Measurements from ENCODE around the gene EPHB1.

The EPHB1 gene

DNA sequence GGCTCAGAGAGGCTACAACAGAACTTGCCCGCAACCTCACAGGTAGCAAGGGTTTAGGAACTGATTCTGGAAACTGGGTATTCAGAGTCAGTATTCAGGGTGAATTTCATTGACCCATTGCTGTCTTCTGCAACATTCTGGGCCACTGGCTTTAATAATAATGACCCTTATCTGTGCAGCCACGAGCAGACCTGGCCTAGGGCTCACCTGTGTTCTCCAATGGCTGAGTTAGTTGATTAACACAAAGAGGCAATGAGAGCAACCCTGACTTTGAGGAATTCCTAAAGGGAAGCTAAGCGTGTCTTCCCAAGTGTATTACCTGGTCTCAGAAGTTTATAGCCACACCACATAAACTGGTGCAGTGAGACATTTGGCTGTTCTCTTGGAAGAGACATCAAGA is 289.9 kb downstream of the EPHB1 start:
- no peaks in the 10 kb centered on the region for H3K4me1 ChIP-seq (ENCODE audit: control insufficient read depth, insufficient read depth, low read length)
- H3K27me3 ChIP-seq (ENCODE audit: control insufficient read depth, insufficient read depth, low read length) = no peaks in the 10 kb centered on the region
- no peak overlapping the region for H3K9ac ChIP-seq (ENCODE audit: low read length)
- no peaks in the 10 kb centered on the region for H3K36me3 ChIP-seq (ENCODE audit: control insufficient read depth, insufficient read depth, low read length)
- no peak overlapping the region for H3K4me3 ChIP-seq (ENCODE audit: low read length)
- H3K27ac ChIP-seq (ENCODE audit: low read depth, low read length) = no peak overlapping the region

DNA sequence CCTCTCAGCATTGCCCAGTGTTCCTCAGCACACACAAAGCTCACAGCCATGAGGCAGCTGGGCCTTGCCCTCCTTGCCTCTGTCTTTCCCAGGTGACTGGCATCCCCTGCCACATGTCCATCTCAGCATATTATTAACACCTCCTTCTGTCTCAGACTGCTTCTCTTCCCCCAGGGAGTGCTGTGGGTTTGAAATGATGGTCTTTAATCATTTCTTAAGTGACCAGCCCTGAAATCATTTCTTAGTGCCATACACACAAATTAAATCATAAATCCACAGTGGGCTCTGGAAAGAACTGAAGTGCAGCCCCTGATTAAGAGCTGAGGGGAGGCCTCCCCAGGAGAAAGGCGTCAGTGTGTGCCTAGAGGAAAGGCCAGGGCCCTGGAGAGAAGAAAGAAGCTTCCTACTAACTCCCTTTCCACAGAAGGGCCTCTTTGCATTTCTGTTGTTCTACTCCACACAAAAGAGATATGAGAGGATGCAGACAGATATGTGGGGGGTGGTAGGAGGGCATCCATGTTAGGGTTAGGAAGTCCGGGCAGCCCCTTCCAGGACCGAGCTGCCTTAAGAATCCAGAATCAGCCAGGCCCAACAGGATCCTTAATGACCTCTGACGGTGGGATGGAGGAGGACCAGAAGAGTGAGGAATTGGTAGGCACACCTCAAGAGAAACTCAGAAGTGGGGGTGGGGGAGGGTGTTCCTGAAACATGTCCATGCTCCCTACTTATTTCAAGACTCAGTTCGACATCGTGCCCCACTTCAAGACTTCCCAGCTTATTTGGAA is 290.8 kb downstream of the EPHB1 start:
- Histone ChIP-seq H3K36me3 (ENCODE audit: control insufficient read depth, insufficient read depth, low read length) (no peaks in the 10 kb centered on the region), H3K27ac (ENCODE audit: low read depth, low read length) (no peak overlapping the region), H3K27me3 (ENCODE audit: control insufficient read depth, insufficient read depth, low read length) (no peaks in the 10 kb centered on the region), H3K4me1 (ENCODE audit: control insufficient read depth, insufficient read depth, low read length) (no peaks in the 10 kb centered on the region), H3K9ac (ENCODE audit: low read length) (no peak overlapping the region), H3K4me3 (ENCODE audit: low read length) (no peak overlapping the region)

DNA sequence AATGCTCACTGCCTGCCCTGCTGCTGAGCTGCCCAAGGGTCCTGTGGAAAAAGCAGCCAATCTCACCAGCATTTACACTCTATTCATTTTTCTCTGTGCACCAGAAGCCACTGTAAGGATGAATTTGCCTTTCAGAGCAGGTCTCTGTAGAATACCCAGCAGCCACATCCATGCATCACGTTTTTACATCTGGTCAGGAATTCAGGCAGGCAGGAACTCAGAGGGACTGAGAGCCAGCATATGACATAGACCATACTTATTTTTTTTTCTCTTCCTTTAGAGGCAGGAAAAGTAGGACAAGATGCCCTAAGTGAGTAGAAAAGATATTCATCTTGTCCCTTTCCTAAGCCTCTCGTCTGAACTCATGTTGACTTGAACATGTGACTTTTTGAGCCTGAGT is 292.7 kb downstream of the EPHB1 start:
- no peaks in the 10 kb centered on the region for H3K27me3 ChIP-seq (ENCODE audit: control insufficient read depth, insufficient read depth, low read length)
- no peak overlapping the region for H3K27ac ChIP-seq (ENCODE audit: low read depth, low read length)
- no peak overlapping the region for H3K4me3 ChIP-seq (ENCODE audit: low read length)
- no peaks in the 10 kb centered on the region for H3K36me3 ChIP-seq (ENCODE audit: control insufficient read depth, insufficient read depth, low read length)
- H3K9ac ChIP-seq (ENCODE audit: low read length) = no peak overlapping the region
- H3K4me1 ChIP-seq (ENCODE audit: control insufficient read depth, insufficient read depth, low read length) = no peaks in the 10 kb centered on the region

DNA sequence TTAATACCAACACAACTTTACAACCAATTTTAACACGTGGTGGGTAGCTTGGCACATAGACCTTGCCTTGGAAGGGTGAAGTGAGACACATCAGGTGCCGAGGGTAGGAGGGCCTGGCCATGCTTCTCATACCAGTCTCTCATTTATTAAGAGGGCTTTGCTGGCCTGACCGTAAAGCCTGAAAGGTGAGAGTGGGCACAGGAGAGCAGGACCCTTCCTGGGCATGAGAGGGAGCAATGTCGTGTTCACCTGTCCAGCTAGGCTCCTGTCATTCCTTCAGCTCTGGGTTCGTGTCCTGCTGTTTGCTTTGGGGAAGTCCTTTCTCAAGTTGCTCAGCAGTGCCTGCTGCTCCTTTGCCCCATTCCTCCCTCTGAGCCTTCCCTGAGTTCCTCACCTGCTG is 294.4 kb downstream of the EPHB1 start:
- Histone ChIP-seq H3K27me3 (ENCODE audit: control insufficient read depth, insufficient read depth, low read length) (no peaks in the 10 kb centered on the region), H3K4me1 (ENCODE audit: control insufficient read depth, insufficient read depth, low read length) (no peaks in the 10 kb centered on the region), H3K4me3 (ENCODE audit: low read length) (no peak overlapping the region), H3K9ac (ENCODE audit: low read length) (no peak overlapping the region), H3K27ac (ENCODE audit: low read depth, low read length) (no peak overlapping the region), H3K36me3 (ENCODE audit: control insufficient read depth, insufficient read depth, low read length) (no peaks in the 10 kb centered on the region)

DNA sequence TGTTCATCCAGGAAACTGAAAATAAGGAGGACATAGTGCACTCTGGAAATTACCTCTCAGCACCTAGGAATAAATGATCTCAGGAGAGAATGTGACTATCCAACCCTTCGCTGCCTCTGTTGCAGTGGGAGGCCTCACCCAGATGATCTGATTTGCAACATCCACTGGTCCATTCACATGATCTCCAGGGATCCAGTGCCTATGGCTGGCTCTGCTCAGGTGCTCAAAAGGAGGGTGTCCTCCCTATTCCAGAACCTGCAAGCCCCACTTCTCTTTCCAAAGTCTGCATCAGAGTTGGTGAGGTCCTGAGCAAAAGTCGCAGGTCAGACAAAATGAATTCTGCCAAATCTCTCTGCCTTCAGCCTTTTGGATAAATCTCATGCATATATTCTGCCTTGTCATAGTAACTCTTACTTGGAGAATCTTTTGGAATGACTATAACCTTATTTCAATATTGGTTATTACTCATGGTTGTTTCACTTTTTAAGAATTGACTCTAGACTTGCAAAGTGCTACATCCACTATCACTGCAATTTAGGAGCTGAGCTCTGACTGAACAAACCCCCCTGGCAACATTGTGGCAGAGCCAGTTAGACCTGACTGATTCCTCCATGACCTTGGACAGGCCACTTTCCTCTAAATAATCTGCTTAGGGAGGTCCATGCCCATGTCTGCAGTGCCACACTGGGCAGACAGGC is 295.1 kb downstream of the EPHB1 start:
- no peaks in the 10 kb centered on the region for H3K36me3 ChIP-seq (ENCODE audit: control insufficient read depth, insufficient read depth, low read length)
- H3K4me3 ChIP-seq (ENCODE audit: low read length) = no peak overlapping the region
- H3K4me1 ChIP-seq (ENCODE audit: control insufficient read depth, insufficient read depth, low read length) = no peaks in the 10 kb centered on the region
- H3K9ac ChIP-seq (ENCODE audit: low read length) = no peak overlapping the region
- no peak overlapping the region for H3K27ac ChIP-seq (ENCODE audit: low read depth, low read length)
- H3K27me3 ChIP-seq (ENCODE audit: control insufficient read depth, insufficient read depth, low read length) = no peaks in the 10 kb centered on the region

DNA sequence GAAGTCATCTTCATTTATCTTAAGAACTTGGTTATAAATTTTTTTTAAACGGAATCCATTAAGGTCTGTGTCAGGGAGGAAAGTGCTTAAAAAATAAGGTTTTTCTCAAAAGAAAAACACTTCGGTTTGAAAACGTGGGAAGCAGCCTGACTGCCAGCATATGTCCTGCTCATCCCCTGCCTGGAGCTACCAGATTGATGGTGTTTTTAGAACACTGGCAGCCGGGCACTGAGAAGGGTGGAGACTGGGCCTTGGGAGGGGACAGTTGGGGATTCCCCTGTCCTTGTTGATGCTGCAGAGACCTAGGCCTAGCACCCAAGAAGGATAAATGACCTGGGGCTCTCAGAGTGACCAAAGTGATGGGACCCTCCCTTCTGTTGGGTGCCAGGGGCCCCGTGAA is 296.9 kb downstream of the EPHB1 start:
- H3K27ac ChIP-seq (ENCODE audit: low read depth, low read length) = no peak overlapping the region
- H3K4me1 ChIP-seq (ENCODE audit: control insufficient read depth, insufficient read depth, low read length) = no peaks in the 10 kb centered on the region
- no peak overlapping the region for H3K9ac ChIP-seq (ENCODE audit: low read length)
- no peaks in the 10 kb centered on the region for H3K36me3 ChIP-seq (ENCODE audit: control insufficient read depth, insufficient read depth, low read length)
- no peaks in the 10 kb centered on the region for H3K27me3 ChIP-seq (ENCODE audit: control insufficient read depth, insufficient read depth, low read length)
- no peak overlapping the region for H3K4me3 ChIP-seq (ENCODE audit: low read length)

DNA sequence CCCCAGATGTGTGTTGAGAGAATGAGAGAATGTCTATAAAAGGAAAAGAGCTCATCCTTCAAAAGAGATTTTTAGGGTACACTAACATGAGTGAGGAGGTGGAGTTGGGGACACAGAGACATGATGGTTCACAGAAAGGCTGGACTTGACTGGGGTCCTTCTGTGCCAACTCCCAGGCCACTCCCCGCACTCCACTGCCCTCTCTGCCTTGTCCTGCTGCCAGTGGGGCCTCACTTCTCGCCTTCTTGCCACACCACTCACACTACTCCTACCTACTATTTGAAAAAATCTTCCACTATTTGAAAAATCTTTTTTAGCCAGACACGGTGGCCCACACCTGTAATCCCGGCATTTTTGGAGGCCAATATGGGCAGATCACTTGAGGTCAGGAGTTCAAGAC is 298.1 kb downstream of the EPHB1 start:
- no peaks in the 10 kb centered on the region for H3K4me1 ChIP-seq (ENCODE audit: control insufficient read depth, insufficient read depth, low read length)

DNA sequence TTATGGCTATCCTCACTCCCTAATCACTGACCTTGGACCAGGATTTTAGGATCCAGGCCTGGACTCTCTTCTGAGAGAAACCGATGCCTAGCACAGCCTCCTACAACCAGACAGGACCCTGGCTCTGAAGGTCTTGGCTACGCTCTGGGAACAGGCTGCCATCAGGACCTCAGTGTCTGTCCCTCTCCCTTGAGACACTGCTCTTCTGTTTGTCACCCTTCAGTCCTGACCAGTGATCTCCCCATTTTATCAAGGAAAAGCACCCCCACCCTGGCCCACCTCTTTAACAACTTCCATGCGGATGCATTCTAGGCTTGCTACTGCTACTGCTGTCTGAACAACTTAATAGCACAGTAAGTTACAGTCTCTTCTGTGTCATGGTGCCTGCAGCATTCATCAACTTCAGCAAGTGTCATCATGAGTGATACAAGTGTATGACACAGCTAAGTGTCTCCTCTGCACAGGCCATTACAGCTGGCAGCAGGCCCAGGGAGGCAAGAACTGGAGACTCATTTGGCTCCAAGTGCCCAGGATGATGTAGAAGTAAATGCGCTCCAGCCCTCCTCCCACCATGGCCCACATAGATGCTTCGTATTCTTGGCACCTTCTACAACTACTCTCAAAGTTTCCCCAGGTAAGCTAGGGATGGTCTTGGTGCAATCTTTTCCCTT is 302.4 kb downstream of the EPHB1 start:
- Histone ChIP-seq H3K4me1 (ENCODE audit: control insufficient read depth, insufficient read depth, low read length) (no peaks in the 10 kb centered on the region), H3K27me3 (ENCODE audit: control insufficient read depth, insufficient read depth, low read length) (no peaks in the 10 kb centered on the region), H3K27ac (ENCODE audit: low read depth, low read length) (no peak overlapping the region), H3K4me3 (ENCODE audit: low read length) (no peak overlapping the region), H3K36me3 (ENCODE audit: control insufficient read depth, insufficient read depth, low read length) (no peaks in the 10 kb centered on the region), H3K9ac (ENCODE audit: low read length) (no peak overlapping the region)

More for the DNA sequence above, 298.1 kb downstream of the EPHB1 start:
- Histone ChIP-seq H3K36me3 (ENCODE audit: control insufficient read depth, insufficient read depth, low read length) (no peaks in the 10 kb centered on the region), H3K27ac (ENCODE audit: low read depth, low read length) (no peak overlapping the region), H3K27me3 (ENCODE audit: control insufficient read depth, insufficient read depth, low read length) (no peaks in the 10 kb centered on the region), H3K4me3 (ENCODE audit: low read length) (no peak overlapping the region), H3K9ac (ENCODE audit: low read length) (no peak overlapping the region)

DNA sequence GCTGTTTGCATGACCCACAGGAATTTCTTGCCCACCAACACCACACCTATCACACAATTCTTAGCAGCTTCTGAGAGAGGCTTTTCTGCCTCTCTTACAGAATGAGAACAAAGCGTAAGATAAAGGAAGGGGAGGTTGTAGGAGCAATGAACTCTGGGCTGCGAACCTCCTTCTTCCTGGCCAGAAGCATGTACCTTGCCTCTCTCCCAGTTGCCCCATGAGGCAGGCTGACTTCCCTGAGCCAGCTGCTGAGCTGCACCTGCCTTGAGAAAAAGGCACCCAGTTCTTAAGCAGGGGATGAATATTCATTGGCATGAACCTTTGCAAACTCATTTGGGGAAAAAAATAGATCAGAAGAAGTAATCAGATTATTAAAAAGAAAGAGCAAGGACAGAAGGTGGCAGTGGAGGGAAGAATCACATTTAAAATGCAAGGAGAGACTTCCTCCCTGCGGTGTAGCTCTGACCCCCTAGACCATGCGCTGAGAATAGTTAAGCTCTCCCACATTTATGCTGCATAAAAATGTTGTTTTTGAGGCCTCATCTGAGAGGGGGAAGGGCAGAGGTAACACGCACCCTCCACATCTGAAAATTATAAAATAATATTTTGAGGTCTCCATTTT is 304.8 kb downstream of the EPHB1 start:
- H3K27ac ChIP-seq (ENCODE audit: low read depth, low read length) = no peak overlapping the region
- no peaks in the 10 kb centered on the region for H3K4me1 ChIP-seq (ENCODE audit: control insufficient read depth, insufficient read depth, low read length)
- H3K9ac ChIP-seq (ENCODE audit: low read length) = no peak overlapping the region
- H3K36me3 ChIP-seq (ENCODE audit: control insufficient read depth, insufficient read depth, low read length) = no peaks in the 10 kb centered on the region
- no peak overlapping the region for H3K4me3 ChIP-seq (ENCODE audit: low read length)
- no peaks in the 10 kb centered on the region for H3K27me3 ChIP-seq (ENCODE audit: control insufficient read depth, insufficient read depth, low read length)

DNA sequence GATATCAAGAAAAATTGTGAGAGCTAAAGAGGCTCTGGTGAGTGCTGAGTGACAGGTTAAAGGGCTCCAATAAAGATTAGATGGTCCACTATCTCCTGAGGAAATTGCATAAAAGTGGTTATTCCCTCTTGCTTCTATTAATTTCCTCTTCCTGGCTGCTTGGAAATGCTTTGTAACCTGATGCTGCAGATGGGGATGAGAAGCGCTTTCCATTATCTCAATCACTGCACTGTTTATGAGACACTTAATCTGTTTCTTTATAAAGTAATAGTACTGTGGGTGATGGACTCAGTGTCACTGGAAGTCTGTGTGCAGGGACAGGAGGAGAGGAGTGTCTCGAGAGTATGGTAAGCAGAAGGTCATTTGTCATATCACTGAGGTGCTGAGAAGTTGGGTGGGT is 305.3 kb downstream of the EPHB1 start:
- Histone ChIP-seq H3K4me1 (ENCODE audit: control insufficient read depth, insufficient read depth, low read length) (no peaks in the 10 kb centered on the region), H3K36me3 (ENCODE audit: control insufficient read depth, insufficient read depth, low read length) (no peaks in the 10 kb centered on the region), H3K4me3 (ENCODE audit: low read length) (no peak overlapping the region), H3K9ac (ENCODE audit: low read length) (no peak overlapping the region), H3K27ac (ENCODE audit: low read depth, low read length) (no peak overlapping the region), H3K27me3 (ENCODE audit: control insufficient read depth, insufficient read depth, low read length) (no peaks in the 10 kb centered on the region)

DNA sequence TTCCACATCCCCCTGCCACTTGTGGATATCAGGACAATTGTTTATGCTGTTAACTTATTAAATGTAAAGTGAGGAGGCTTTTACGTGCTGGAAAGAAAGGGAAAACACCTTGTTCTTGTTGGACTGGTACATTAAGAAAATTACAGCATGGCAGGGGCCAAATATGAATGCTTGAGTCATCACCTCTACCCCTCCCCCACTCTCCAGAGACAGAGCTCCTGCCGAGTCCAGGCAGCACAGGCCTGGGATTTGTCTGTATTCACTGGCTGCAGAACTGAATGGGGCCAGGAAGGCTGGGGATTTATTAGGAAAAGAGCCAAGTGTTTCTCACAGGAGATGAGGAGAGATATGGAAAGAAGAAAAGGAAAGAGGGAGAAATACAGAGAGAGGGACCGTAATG is 308.9 kb downstream of the EPHB1 start:
- Histone ChIP-seq H3K27me3 (ENCODE audit: control insufficient read depth, insufficient read depth, low read length) (no peaks in the 10 kb centered on the region), H3K9ac (ENCODE audit: low read length) (no peak overlapping the region), H3K4me3 (ENCODE audit: low read length) (no peak overlapping the region), H3K4me1 (ENCODE audit: control insufficient read depth, insufficient read depth, low read length) (no peaks in the 10 kb centered on the region), H3K27ac (ENCODE audit: low read depth, low read length) (no peak overlapping the region), H3K36me3 (ENCODE audit: control insufficient read depth, insufficient read depth, low read length) (no peaks in the 10 kb centered on the region)

DNA sequence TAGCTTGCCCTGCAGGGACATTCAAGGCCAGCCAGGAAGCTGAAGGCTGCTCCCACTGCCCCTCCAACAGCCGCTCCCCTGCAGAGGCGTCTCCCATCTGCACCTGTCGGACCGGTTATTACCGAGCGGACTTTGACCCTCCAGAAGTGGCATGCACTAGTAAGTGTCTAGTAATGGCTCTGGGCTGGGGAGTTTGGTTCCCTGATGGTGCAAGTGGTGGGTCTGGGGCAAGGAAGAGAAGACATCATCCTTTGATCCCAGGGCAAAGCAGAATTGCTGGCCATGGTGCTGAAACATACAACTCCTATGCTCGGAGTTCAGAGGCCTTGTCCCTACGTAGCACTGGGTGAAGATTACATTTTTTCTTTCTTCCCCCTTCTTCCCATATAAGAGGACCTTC is 311.4 kb downstream of the EPHB1 start:
- H3K36me3 ChIP-seq (ENCODE audit: control insufficient read depth, insufficient read depth, low read length) = no peaks in the 10 kb centered on the region
- no peak overlapping the region for H3K9ac ChIP-seq (ENCODE audit: low read length)
- no peaks in the 10 kb centered on the region for H3K27me3 ChIP-seq (ENCODE audit: control insufficient read depth, insufficient read depth, low read length)
- no peak overlapping the region for H3K4me3 ChIP-seq (ENCODE audit: low read length)
- H3K4me1 ChIP-seq (ENCODE audit: control insufficient read depth, insufficient read depth, low read length) = no peaks in the 10 kb centered on the region
- no peak overlapping the region for H3K27ac ChIP-seq (ENCODE audit: low read depth, low read length)
